Measurements from ENCODE around the gene ARHGAP44. TPM values are rescaled to one million over a fixed set of nuclear protein-coding genes. Genes with fewer than 3 reads are reported as not detected.

Gene ARHGAP44
- total RNA-seq, 2 experiments from 2014 or later = 0.06 TPM

GRCh38 chr17:13008461-13008860 is 219.2 kb downstream of the ARHGAP44 start:
- CTCF ChIA-PET = interaction anchor here (0.6 kb wide), 1 partner anchor 19 kb away, joined by 4 read pairs; no protein-coding TSS in a partner anchor
- POLR2A ChIA-PET = no interaction called here

GRCh38 chr17:13010959-13011358 is 221.7 kb downstream of the ARHGAP44 start:
- CTCF ChIA-PET = interaction anchor here (0.8 kb wide), 1 partner anchor 20 kb away, joined by 3 read pairs; no protein-coding TSS in a partner anchor
- POLR2A ChIA-PET = no interaction called here

- CTCF ChIA-PET = interaction anchor here (0.9 kb wide), 1 partner anchor 12 kb away, joined by 4 read pairs; no protein-coding TSS in a partner anchor
- POLR2A ChIA-PET = no interaction called here
Observed at GRCh38 chr17:13014801-13015200, 225.5 kb downstream of the ARHGAP44 start.

- ChIA-PET CTCF (interaction anchor here (1.2 to 5.4 kb wide), 3 partner anchors 10 to 13 kb away, joined by 3 to 44 read pairs (median 4); no protein-coding TSS in a partner anchor), POLR2A (interaction anchor here (0.6 kb wide), 1 partner anchor 1089 kb away, joined by 4 read pairs; no protein-coding TSS in a partner anchor)
Observed at GRCh38 chr17:13016881-13017654, 227.8 kb downstream of the ARHGAP44 start.

GRCh38 chr17:13017655-13018459 is 228.6 kb downstream of the ARHGAP44 start, which contains the start of gene ELAC2:
Gene ELAC2, minus strand, starts transcription at chr17:13018027. Its CDS starts 80 bp downstream, at chr17:13017947.
- ChIA-PET POLR2A (interaction anchor here (0.8 kb wide), 2 partner anchors 1020 to 1283 kb away, joined by 3 to 4 read pairs; partner anchors contain the start of genes HS3ST3B1 and ZNF18), CTCF (interaction anchor here (1.2 to 5.4 kb wide), 3 partner anchors 10 to 13 kb away, joined by 3 to 44 read pairs (median 4); no protein-coding TSS in a partner anchor)

GRCh38 chr17:13024016-13024415 is 234.7 kb downstream of the ARHGAP44 start:
- ChIA-PET POLR2A (no interaction called here), CTCF (no interaction called here)

- ChIA-PET POLR2A (no interaction called here), CTCF (no interaction called here)
Observed at GRCh38 chr17:13024526-13025257, 235.4 kb downstream of the ARHGAP44 start.

- ChIA-PET POLR2A (no interaction called here), CTCF (no interaction called here)
Observed at GRCh38 chr17:13025258-13025627, 235.9 kb downstream of the ARHGAP44 start.

GRCh38 chr17:13025687-13026086 is 236.4 kb downstream of the ARHGAP44 start:
- CTCF ChIA-PET = interaction anchor here (0.6 kb wide), 1 partner anchor 78 kb away, joined by 5 read pairs; no protein-coding TSS in a partner anchor
- POLR2A ChIA-PET = no interaction called here

GRCh38 chr17:13027246-13027645 is 237.9 kb downstream of the ARHGAP44 start:
- CTCF ChIA-PET = interaction anchor here (1.1 kb wide), 1 partner anchor 9 kb away, joined by 3 read pairs; the partner anchor contains the start of gene ELAC2

GRCh38 chr17:13029340-13029739 is 240.0 kb downstream of the ARHGAP44 start:
- ChIA-PET POLR2A (no interaction called here), CTCF (interaction anchor here (0.5 to 3.8 kb wide), 3 partner anchors 9 to 666 kb away, joined by 3 to 44 read pairs (median 14); partner anchors contain the start of gene ELAC2)

More at GRCh38 chr17:13027246-13027645, 237.9 kb downstream of the ARHGAP44 start:
- POLR2A ChIA-PET = no interaction called here

GRCh38 chr17:13030056-13030455 is 240.8 kb downstream of the ARHGAP44 start:
- ChIA-PET POLR2A (no interaction called here), CTCF (interaction anchor here (0.5 to 3.8 kb wide), 5 partner anchors 10 to 665 kb away, joined by 3 to 44 read pairs (median 4); partner anchors contain the start of gene ELAC2)

- POLR2A ChIA-PET = no interaction called here
- CTCF ChIA-PET = interaction anchor here (0.6 to 3.8 kb wide), 6 partner anchors 9 to 204 kb away, joined by 3 to 44 read pairs (median 4); partner anchors contain the start of gene ELAC2
Observed at GRCh38 chr17:13030459-13031300, 241.4 kb downstream of the ARHGAP44 start.

GRCh38 chr17:13031718-13032350 is 242.5 kb downstream of the ARHGAP44 start:
- CTCF ChIA-PET = interaction anchor here (0.7 to 3.8 kb wide), 5 partner anchors 8 to 250 kb away, joined by 3 to 44 read pairs (median 6); partner anchors contain the start of gene ELAC2
- POLR2A ChIA-PET = no interaction called here

- POLR2A ChIA-PET = no interaction called here
- CTCF ChIA-PET = no interaction called here
Observed at GRCh38 chr17:13035420-13035819, 246.1 kb downstream of the ARHGAP44 start.

- ChIA-PET CTCF (no interaction called here), POLR2A (no interaction called here)
Observed at GRCh38 chr17:13036751-13037150, 247.5 kb downstream of the ARHGAP44 start.

- ChIA-PET CTCF (interaction anchor here (3.4 kb wide), 1 partner anchor 8 kb away, joined by 14 read pairs; no protein-coding TSS in a partner anchor), POLR2A (no interaction called here)
Observed at GRCh38 chr17:13038931-13039665, 249.8 kb downstream of the ARHGAP44 start.
